SU-DHL-6 (cell line): ENCODE measurements around the gene KDM6A.

Experiments
- EZH2phosphoT487 ChIP-seq: fragments of 200-600 bp; sonication (generic), shearing (Covaris generic); conservative IDR thresholded peaks from 2 replicates; pipeline ENCODE4 v1.6.1; 2018; ENCODE audit warnings: mild to moderate bottlenecking, antibody characterized with exemption, low read length, moderate library complexity, mixed read lengths
- TF ChIP-seq, protein P1 (sequence below): fragments of 200-600 bp; sonication (generic); IDR thresholded peaks from one replicate; pipeline ENCODE4 v1.5.1; 2017; ENCODE audit warnings: antibody characterized with exemption, mild to moderate bottlenecking, low read length, moderate library complexity; ENCODE audit not compliant: insufficient read depth, poor library complexity, severe bottlenecking

DNA sequence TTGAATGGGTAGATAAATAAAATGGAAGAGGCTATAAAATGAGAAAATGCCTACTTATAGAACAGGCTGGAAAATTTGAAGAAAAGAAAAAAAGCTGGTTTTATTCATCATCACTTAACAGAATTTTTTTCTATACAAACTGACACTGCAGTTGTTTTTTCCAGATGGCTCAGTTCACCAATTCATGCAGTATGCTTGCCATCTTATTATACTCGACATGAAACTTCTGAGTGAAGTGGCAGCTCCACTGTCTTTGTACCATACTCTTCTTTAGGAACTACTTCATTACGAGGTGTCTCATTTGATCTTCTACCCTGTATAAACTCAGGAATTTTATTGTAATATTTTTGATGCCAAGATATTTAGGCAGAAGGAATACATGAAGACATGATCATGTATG is 153.0 kb downstream of the KDM6A start:
- TF ChIP-seq, protein P1, sequence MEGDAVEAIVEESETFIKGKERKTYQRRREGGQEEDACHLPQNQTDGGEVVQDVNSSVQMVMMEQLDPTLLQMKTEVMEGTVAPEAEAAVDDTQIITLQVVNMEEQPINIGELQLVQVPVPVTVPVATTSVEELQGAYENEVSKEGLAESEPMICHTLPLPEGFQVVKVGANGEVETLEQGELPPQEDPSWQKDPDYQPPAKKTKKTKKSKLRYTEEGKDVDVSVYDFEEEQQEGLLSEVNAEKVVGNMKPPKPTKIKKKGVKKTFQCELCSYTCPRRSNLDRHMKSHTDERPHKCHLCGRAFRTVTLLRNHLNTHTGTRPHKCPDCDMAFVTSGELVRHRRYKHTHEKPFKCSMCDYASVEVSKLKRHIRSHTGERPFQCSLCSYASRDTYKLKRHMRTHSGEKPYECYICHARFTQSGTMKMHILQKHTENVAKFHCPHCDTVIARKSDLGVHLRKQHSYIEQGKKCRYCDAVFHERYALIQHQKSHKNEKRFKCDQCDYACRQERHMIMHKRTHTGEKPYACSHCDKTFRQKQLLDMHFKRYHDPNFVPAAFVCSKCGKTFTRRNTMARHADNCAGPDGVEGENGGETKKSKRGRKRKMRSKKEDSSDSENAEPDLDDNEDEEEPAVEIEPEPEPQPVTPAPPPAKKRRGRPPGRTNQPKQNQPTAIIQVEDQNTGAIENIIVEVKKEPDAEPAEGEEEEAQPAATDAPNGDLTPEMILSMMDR: no peak
- TF ChIP-seq EZH2phosphoT487: no peak
